MV-4-11 (cell line): ENCODE results near the gene FAM228B.
"Not testable (repeated sequence)": the region's sequence is repeated elsewhere in the genome, so short reads cannot be mapped to it uniquely, and the experiment has no call there.

Source experiments
- DNase-seq: peaks from one replicate; lab custom pipeline; 2025; lab: John Stamatoyannopoulos, UW

Gene FAM228B

DNA sequence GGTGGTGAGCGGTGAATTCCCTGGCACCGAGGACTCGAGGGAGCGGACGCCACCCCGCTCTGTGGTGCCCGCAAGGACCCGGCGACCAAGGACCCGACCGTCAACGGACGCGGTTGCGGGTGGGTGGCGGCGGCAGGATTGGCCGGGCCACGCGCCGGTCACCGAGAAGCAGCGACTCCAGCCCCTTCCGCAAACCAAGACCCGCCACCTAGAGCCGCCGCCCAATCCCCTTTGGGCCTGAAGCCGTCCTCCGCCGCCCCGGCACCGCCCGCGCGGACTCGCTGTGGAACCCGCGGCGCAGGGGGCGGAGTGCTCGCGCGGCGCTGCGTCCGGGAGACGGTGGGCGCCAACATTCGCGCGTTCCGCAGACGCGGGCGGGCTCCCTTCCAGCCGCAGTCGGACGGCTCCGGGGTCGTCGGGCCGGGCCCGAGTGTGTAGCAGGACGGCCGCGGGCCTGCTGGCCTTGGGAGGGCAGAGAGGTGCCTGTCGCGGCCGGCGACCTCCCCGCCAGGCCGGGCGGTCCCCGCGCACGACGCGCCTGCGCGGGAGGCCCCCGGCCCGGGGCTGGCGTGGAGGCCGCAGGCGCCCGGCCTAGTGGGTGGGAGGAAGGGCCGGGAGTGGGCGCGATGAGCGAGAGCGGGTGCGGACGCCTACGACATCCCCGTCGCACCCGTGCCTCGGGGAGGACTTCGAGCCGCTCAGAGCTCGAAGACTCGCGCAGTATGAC is at the start of gene FAM228B, which contains the start of gene PFN4:
FAM228B (plus strand) TSS at position 275 of the 727 bp plus-strand sequence. CDS start 893 bp downstream, outside the sequence.
PFN4 (minus strand) TSS at position 140 of the 727 bp plus-strand sequence. CDS start 799 bp downstream, outside the sequence.
- peak; percentile 75 for DNase-seq

DNA sequence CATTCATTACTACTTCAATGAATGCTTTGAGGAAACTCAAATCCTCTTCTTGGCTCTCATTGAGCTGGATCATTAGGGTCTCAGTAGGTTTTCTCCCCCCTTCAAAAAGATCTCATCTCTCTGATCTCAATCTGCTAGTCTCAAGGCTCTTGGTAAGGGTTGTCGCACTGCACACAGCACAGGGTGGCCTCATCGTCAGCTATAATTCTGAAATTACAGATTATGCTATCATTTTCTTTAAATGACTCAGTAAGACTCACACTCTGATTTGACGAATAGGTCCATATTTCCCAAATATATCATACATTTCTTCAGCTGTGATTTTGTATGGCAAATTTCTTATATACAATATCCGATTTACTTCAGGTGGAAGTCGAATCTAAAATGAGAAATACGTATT is 49.5 kb upstream of the FAM228B start:
- DNase-seq = no peak

DNA sequence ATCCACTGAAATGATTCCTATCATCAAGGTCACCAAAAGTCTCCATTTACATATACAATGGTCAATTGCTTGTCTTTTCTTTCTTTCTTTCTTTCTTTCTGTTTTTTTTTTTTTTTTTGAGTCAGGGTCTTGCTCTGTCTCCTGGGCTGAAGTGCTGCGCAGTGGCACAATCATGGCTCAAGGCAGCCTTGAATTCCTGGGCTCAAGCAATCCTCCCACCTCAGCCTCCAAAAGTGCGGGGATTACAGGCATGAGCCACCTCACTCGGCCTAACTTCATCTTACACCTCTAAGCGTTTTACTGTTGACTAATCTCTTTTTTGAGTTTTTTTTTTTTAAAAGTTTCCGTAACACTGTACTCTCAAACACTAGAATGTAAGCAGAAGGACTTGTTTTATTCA is 48.0 kb upstream of the FAM228B start:
- DNase-seq = no peak

DNA sequence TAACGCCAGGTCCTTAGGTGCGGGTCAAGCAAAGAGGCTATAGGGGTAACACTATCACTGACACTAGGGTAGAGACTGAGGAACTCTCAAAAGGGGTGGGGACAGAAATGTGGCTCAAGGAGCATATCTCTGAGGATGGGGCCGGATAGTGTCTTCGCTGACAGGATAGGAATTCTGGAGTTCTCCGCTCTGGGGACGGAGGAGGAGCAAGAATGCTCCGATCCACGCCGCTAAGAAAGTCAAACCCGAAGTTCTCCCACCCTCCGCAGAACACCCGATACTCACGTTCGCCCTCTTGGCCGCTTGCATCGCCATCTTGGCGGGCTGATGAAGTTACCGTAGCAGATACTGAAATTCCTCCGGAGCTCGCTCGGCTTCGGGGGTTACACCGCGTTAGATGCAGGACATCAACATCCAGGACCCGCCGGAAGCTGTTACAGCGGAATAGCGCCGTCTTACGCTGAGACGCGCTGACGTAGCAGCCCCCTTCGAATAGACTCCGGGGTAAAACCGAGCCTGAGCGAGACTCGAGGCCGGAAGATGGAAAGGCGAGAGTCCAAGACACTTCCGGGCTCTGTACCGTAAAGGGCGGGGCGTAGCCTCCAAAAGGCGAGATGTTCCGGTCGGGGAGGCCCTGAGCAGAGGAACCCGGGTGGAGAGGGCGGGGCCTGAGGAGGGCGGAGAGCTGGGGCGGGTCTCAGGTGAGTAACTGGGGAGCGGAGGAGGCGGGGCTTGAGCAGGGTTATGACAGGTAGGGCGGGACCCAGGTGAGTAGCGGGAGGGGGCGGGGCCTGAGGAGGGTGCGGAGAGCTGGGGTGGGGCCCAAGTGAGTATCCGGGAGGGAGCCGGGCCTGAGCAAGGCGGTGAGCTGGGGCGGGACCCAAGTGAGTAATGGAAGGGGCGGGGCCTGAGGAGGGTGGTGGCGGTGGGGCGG is 47.1 kb upstream of the FAM228B start, which contains the start of gene SF3B6:
SF3B6 (minus strand) TSS at position 412 of the 934 bp plus-strand sequence; CDS start at position 315, 97 bp downstream.
- DNase-seq = peak; percentile 99

DNA sequence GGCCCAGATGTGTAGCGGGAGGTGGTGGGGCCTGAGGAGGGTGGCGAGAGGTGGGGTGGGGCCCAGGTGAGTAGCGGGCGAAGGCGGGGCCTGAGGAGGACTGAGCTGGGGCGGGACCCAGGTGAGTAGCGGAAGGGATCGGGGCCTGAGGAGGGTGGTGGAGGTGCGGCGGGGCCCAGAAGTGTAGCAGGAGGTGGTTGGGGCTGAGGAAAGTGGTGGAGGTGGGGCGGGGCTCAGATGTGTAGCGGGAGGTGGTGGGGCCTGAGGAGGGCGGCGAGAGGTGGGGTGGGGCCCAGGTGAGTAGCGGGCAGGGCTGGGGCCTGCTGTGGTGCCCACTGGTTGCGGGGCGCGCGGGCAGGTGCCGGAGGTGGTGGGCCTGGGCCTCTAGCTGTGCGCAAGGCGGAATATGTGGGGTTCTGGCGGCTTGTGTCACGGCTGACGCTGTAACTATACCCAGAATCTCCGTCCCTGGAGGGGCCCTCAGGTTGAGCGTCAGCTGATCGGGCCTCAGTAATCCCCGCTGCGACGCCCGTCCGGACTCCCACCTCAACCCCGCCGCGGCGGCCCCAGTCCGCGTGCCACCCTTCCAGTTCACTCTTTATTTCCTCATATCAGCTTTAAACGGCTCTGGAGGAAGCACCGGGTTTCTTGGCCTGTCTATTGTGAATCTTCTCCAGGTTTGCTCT is 46.3 kb upstream of the FAM228B start:
- peak; percentile 33 for DNase-seq

DNA sequence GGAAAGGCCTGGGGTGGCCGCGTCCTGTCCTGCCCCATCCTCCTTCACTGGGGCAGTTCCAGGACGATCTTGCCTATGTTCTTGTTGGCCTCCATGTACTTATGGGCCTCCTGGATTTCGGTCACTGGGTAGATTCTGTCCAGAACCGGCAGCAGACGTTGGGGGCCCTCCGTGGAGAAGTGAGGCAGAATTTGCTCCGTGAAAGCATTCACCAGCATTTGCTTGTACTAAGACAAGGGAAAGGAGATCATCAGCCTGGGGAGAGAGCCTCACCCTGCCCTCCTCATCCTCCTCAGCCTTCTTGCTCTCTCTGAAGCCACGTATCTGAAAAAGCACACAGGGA is 45.8 kb upstream of the FAM228B start:
- no peak for DNase-seq

DNA sequence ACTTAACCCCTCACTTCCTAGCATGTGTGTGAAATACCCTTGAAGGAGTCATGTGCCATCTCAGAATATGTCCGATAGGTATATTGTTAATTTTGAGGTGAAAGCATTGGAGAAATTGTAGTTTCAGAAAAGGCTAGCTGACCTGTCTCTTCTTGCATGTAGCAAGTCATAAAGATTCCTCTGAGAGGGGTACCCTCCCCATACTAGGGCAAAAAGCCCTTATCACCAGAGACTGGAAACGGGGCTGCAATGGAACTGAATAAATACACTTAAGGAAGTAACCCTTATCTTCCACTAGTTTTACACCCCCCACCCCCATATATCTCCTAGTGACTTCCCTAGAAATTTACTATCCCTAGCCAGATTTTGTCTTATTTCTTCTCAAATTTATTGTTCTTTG is 45.4 kb upstream of the FAM228B start:
- no peak for DNase-seq

DNA sequence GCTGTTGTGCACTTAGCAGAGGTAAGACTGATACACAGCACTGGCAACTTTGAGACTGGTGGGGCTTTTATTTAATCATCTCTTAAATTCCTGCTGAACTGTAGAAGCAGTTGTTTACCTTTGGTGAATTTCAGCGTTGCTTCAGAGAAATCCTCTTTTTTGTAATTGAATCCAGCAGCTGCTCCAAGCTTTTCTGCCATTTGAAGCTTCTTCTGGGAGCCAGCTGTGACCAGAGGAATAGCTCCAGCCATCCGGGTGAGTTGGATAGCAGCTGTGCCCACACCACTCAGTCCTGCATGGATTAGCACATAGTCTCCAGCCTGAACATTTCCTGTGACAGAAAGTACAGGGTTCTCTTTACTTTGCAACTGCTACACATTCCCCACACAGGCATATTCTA is 42.6 kb upstream of the FAM228B start:
- DNase-seq = no peak

DNA sequence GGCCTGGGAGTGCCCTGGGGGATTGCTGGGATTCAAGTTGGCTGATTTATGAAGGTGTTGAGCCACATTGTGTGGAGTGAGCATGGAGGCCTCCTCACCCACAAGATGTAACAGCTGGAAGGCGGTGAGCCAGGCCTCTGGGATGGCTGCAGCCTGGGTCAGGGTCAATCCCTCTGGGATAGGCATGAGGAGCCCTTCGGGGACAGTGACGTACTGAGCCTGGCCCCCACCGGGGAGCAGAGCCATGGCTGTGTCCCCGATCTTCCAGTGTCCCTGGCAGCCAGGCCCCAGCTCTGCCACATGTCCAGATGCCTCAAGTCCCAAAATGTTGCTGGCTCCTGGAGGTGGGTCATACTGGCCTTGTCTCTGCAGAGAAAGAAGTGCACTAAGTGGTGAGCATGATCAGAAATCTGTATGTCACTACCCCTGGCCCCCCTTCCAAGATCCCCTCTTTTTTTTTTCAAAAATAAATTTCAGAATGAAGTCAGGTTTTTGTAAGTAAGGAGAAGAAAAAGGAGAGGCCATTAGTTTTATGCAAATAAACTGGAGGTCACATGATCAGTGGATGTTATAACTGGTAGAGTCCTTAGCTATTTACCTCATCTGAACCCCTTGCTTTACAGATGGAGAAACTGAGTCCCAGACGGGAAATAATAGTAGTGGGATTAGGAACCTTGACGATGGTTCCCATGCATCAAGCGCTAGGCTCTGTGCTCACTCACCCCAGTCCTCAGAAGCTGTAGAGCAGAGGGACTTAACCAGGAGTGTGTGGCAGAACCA is 40.3 kb upstream of the FAM228B start:
- DNase-seq = no peak

DNA sequence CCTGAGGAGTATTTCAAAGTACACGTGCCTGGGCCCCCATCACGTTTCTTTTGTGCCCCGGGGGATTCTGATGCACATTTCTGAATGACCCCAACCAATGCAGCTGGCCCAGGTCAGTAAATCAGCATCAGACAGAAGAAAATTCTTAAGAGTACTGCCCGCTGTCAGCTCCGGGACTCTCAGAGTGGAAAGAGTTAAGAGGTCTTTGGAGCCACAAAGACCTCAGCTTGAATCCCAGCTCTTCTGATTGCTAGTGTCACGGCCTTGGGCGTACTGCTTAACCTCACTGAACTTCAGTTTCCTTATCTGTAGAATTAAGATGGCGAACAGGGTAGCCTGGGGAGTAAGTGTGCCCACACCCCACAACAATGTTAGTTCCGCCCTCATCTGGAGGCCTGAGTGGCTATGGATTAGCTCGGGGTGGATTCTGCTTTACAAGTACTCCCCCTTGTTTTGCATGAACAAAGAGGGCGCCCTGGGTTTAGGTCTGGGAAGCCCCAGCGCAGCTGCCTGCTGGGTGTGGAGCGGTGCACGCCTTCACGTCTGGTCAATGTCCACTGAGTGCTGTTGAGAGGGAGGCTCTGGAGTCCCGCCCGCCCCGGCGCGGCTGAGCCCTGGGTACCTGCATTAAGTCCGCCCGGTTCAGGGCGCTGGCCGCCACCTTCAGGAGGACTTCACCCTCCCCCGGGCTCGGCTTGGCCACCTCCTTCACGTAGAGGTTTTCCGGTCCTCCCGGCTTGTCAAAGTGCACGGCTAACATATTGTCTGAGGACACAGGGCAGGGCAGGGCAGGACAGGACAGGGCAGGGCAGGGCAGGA is 39.5 kb upstream of the FAM228B start:
- peak; percentile 94 for DNase-seq

DNA sequence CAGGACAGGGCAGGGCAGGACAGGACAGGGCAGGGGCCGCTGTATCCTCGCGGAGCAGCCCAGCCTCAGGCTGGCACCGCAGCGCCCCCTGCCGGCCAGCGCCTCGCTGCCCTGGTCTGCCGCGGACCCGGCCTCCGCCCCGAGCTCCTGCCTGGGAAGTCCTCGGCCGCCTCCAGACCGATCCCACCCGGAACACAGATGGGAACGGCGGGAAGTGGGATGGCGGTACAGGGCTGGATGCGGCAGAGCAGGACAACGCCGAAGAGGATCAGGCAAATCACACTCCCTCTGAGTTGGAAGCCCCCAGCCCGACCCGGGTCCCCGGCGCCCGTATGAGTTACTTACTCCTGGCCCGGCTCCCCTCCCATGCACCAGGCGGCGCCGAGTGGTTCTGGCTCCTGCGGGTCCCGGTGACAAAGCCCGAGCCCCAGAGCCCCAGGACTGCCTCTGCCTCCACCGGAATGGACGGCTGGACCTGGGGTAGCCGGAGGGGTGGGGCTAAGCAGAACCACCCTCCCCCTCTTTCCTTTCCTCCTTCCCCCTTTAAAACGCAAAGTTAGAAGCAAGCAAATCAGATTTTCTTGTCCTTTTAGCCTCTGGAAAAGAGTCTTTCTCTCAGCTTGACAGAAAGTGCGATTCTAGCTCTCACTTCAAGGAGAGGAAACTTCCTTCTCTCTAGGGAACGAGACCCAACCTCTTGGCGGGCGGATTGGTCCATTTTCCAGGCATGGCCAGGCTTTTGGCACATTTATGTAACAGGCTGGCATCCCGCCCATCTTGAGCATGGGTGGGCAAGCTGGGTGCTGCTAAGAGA is 38.7 kb upstream of the FAM228B start, which contains the start of gene TP53I3:
TP53I3 (minus strand) TSS at position 449 of the 814 bp plus-strand sequence. CDS start 508 bp downstream, outside the sequence.
- peak; percentile 65 for DNase-seq

DNA sequence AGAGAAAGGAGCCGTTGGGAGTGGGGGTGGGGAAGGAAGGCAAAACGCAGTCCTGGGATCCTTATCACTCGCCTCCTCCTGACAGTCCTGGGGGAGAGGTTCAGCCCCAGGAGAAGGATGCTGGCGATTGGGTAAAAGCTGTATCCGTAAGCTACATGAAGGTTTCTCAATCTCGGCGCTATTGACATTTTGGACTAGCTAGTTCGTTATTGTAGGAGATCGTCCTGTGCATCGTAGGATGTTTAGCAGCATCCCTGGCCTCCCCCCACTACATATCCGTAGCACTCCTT is 38.1 kb upstream of the FAM228B start:
- no peak for DNase-seq

DNA sequence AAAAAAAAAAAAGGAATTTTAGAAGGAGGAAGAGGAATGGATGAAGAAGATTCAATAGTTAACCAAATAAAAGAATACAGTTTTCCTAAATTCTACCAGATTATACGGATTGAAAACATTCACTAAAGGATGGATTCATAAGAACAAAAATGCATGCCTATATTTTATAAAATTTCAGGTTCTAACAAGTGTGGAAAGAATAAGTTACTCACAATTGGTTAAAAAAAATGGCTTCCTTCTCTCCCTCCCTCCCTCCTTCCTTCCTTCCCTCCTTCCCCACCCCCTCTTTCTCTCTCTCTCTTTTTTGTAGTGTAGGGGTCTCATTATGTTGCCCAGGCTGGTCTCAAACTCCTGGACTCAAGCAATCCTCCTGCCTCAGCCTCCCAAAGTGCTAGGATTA is 37.0 kb upstream of the FAM228B start:
- no peak for DNase-seq

DNA sequence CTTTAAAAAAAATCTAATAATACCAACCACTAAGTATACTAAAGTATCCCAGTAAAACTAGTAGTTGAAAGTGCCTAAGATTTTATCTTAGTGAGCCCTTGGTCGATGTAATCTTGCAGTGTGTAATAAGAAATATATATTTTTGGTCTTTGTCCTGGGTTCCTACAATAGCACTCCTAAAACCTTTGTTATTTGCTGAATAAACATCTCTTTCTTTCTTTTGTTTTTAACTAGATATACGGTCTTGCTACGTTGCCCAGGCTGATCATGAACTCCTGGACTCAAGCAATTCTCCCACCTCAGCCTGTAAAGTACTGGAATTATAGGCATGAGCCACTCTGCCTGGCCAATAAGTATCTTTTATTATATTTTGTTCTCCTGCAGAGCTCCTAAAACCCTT is 36.2 kb upstream of the FAM228B start:
- no peak for DNase-seq

DNA sequence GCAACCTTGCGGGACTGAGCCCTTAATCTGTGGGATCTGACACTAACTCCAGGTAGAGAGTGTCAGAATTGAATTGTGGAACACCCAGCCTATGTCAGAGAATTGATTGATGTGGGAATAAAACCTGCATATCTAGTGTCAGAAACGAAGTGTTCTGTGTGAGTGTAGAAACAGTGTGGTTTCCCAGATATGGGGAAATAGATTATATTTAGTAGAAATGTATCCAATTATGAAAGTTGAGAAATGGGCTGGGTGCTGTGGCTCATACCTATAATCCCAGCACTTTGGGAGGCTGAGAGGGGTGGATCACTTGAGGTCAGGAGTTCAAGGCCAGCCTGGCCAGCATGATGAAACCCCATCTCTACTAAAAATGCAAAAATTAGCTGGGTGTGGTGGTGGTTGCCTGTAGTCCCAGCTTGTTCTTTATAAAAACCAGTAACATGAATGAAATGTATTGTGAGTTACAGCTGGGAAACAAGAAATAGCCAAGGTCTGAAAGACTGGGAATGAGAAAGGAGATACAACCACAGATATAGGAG is 34.4 kb upstream of the FAM228B start:
- peak; percentile 93 for DNase-seq

DNA sequence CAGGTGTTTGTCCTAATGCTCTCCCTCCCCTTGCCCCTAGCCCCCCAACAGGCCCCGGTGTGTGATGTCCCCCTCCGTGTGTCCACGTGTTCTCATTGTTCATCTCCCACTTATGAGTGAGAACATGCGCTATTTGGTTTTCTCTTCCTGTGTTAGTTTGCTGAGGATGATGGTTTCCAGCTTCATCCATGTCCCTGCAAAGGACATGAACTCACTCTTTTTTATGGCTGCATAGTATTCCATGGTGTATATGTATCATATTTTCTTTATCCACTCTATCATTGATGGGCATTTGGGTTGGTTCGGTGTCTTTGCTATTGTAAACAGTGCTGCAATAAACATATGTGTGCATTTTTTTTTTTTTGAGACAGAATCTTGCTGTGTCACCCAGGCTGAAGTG is 30.0 kb upstream of the FAM228B start:
- not testable (repeated sequence) for DNase-seq

DNA sequence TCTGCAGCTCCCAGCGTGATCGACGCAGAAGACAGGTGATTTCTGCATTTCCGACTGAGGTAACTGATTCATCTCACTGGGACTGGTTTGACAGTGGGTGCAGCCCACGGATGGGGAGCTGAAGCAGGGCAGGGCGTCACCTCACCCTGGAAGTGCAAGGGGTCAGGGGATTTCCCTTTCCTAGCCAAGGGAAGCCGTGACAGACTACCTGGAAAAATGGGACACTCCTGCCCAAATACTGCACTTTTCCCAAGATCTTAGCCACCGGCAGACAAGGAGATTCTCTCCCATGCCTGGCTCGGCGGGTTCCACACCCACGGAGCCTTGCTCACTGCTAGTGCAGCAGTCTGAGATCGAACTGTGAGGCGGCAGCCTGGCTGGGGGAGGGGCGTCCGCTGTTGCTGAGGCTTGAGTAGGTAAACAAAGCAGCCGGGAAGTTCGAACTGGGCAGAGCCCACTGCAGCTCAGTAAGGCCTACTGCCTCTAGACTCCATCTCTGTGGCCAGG is 28.0 kb upstream of the FAM228B start:
- DNase-seq = not testable (repeated sequence)

DNA sequence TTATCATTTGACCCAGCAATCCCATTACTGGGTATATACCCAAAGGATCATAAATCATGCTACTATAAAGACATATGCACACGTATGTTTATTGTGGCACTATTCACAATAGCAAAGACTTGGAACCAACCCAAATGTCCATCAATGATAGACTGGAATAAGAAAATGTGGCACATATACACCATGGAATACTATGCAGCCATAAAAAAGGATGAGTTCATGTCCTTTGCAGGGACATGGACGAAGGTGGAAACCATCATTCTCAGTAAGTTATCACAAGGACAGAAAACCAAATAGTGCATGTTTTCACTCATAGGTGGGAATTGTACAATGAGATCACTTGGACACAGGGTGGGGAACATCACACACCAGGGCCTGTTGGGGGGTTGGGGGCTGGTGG is 22.5 kb upstream of the FAM228B start:
- DNase-seq = not testable (repeated sequence)

DNA sequence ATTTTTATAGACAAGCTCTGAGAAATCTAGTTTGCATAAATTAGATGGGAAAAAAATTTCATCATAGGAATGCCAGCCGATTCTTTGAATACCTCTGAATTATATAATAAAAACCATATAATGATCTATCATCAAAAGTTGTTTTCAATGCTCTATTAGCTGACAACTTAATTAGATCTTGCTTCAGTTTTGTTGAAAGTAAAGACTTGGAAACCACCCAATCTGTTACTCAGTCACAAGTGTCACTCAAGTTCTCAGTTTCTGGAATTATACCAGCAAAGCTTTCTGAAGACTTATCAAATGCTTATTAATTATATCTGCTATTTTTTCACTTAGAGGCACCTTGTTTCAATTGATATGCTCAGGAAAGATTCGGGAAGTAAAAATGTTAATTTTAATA is 21.3 kb upstream of the FAM228B start:
- DNase-seq = no peak
